ENCODE results near the gene SHISA9. TPM values are rescaled to one million over a fixed set of nuclear protein-coding genes. Genes with fewer than 3 reads are reported as not detected.

Gene SHISA9
- polyA plus RNA-seq, 1 of the 3 experiments (the other 2 are of a cell fraction), result 0.02 TPM

GRCh38 chr16:13041646-13042290, 140.4 kb downstream of the SHISA9 start:
- Histone ChIP-seq H3F3A (replicated peaks; ENCODE audit: insufficient read depth) (no peaks in the 10 kb centered on the region), H3K4me1 (ENCODE audit: control insufficient read depth in 1 of 2, insufficient read depth in 2 of 2, low read depth in 1 of 2, low read length in 1 of 2) (no peaks in the 10 kb centered on the region), H3K9ac (no peak overlapping the region), H3K79me2 (ENCODE audit: insufficient read depth) (no peaks in the 10 kb centered on the region), H3K27ac (ENCODE audit: low read depth in 2 of 2, low read length in 1 of 2) (no peak overlapping the region), H3K9me3 (no peaks in the 10 kb centered on the region), H3K36me3 (replicated peaks in 1 of 2; ENCODE audit: control insufficient read depth in 1 of 2, insufficient read depth in 2 of 2, low read length in 1 of 2) (no peaks in the 10 kb centered on the region), H3K27me3 (ENCODE audit: insufficient read depth) (no peaks in the 10 kb centered on the region), H4K20me1 (ENCODE audit: insufficient read depth) (no peaks in the 10 kb centered on the region), H2AFZ (ENCODE audit: low read depth) (no peak overlapping the region), H3K4me2 (no peak overlapping the region), H3K4me3 (ENCODE audit: low read depth in 2 of 2, low read length in 1 of 2) (no peak overlapping the region), H3K9me2 (no peaks in the 10 kb centered on the region)
- CTCF ChIA-PET, result no interaction called here
- WGBS (ENCODE audit: low lambda C conversion rate), result 7% methylated on average over 5 of the region's 5 CpGs
- DNase-seq, result no peak
- TF ChIP-seq IRF3 (IDR thresholded peaks at IDR 0.05; ENCODE audit: low read depth, low read length) (no peak), ELF1 (IDR thresholded peaks at IDR 0.05) (no peak), SMC3 (IDR thresholded peaks at IDR 0.05; ENCODE audit: low read depth, low read length) (no peak), RFX5 (IDR thresholded peaks at IDR 0.05; ENCODE audit: low read length) (no peak), MXI1 (IDR thresholded peaks at IDR 0.05; ENCODE audit: low read depth, low read length) (no peak), CTCF (IDR thresholded peaks at IDR 0.05) (no peak), RCOR1 (IDR thresholded peaks at IDR 0.05; ENCODE audit: low read length) (no peak), USF2 (IDR thresholded peaks at IDR 0.05; ENCODE audit: borderline replicate concordance, low read depth, low read length) (no peak), TEAD4 (IDR thresholded peaks at IDR 0.05; ENCODE audit: borderline replicate concordance, insufficient read depth) (no peak), EZH2phosphoT487 (IDR thresholded peaks at IDR 0.05; ENCODE audit: borderline replicate concordance, low read depth) (no peak), NFIC (IDR thresholded peaks at IDR 0.05; ENCODE audit: borderline replicate concordance) (no peak), CHD2 (IDR thresholded peaks at IDR 0.05; ENCODE audit: low read length, partially characterized antibody) (no peak), MEF2A (IDR thresholded peaks at IDR 0.05; ENCODE audit: borderline replicate concordance, low read depth) (no peak), GATA2 (CRISPR knock-in tag; IDR thresholded peaks at IDR 0.05) (no peak)
- POLR2A ChIA-PET, result no interaction called here

- no peak for TF ChIP-seq TAF1 (IDR thresholded peaks at IDR 0.05; ENCODE audit: borderline replicate concordance, low read depth, low read length)
- TF ChIP-seq POLR2AphosphoS5 (IDR thresholded peaks at IDR 0.05; ENCODE audit: low read depth, low read length), result no peak
- no peak for TF ChIP-seq FOXM1 (IDR thresholded peaks at IDR 0.05; ENCODE audit: low read depth)
- TF ChIP-seq JUND (IDR thresholded peaks at IDR 0.05), result no peak
- TF ChIP-seq GATA2 (CRISPR knock-in tag; IDR thresholded peaks at IDR 0.05), result no peak
- no peak for TF ChIP-seq RAD21 (IDR thresholded peaks at IDR 0.05; ENCODE audit: low read length)
- no peak for TF ChIP-seq SMC3 (IDR thresholded peaks at IDR 0.05; ENCODE audit: low read depth, low read length)
- TF ChIP-seq PBX3 (IDR thresholded peaks at IDR 0.05), result no peak
- TF ChIP-seq CHD2 (IDR thresholded peaks at IDR 0.05; ENCODE audit: low read length, partially characterized antibody), result no peak
- TF ChIP-seq RFX5 (IDR thresholded peaks at IDR 0.05; ENCODE audit: low read length), result no peak
- no peak for TF ChIP-seq MXI1 (IDR thresholded peaks at IDR 0.05; ENCODE audit: low read depth, low read length)
- no peak for TF ChIP-seq RXRA (IDR thresholded peaks at IDR 0.05; ENCODE audit: borderline replicate concordance, low read depth)
- TF ChIP-seq EP300 (IDR thresholded peaks at IDR 0.05; ENCODE audit: borderline replicate concordance in 1 of 2, low read depth in 1 of 2, low read length in 1 of 2), result no peak
- no peak for TF ChIP-seq NRF1 (IDR thresholded peaks at IDR 0.05; ENCODE audit: low read depth, low read length)
- no peak for TF ChIP-seq MAX (IDR thresholded peaks at IDR 0.05; ENCODE audit: low read depth)
- TF ChIP-seq EZH2phosphoT487 (IDR thresholded peaks at IDR 0.05; ENCODE audit: borderline replicate concordance, low read depth), result no peak
- no peak for TF ChIP-seq ELF1 (IDR thresholded peaks at IDR 0.05)
- TF ChIP-seq NFIC (IDR thresholded peaks at IDR 0.05; ENCODE audit: borderline replicate concordance), result no peak
- Histone ChIP-seq H3K27me3 (ENCODE audit: insufficient read depth) (no peaks in the 10 kb centered on the region), H4K20me1 (ENCODE audit: insufficient read depth) (no peaks in the 10 kb centered on the region), H3K4me3 (ENCODE audit: low read depth in 2 of 2, low read length in 1 of 2) (no peak overlapping the region), H3K27ac (ENCODE audit: low read depth in 2 of 2, low read length in 1 of 2) (no peak overlapping the region), H3K36me3 (replicated peaks in 1 of 2; ENCODE audit: control insufficient read depth in 1 of 2, insufficient read depth in 2 of 2, low read length in 1 of 2) (no peaks in the 10 kb centered on the region), H3F3A (replicated peaks; ENCODE audit: insufficient read depth) (no peaks in the 10 kb centered on the region), H3K4me1 (ENCODE audit: control insufficient read depth in 1 of 2, insufficient read depth in 2 of 2, low read depth in 1 of 2, low read length in 1 of 2) (no peaks in the 10 kb centered on the region), H3K9me3 (no peaks in the 10 kb centered on the region), H3K9ac (no peak overlapping the region), H2AFZ (ENCODE audit: low read depth) (no peak overlapping the region), H3K9me2 (no peaks in the 10 kb centered on the region), H3K4me2 (no peak overlapping the region), H3K79me2 (ENCODE audit: insufficient read depth) (no peaks in the 10 kb centered on the region)
- ChIA-PET POLR2A (no interaction called here), CTCF (no interaction called here)
- DNase-seq, result no peak
Measured at GRCh38 chr16:13042291-13042685, 140.9 kb downstream of the SHISA9 start.

All from SK-N-SH (cell line).